HG03097 (cell line): ENCODE results near the gene MON2.
A peak's percentile ranks its signal among the peaks of the same experiment; 100 is the strongest.
"Not testable (repeated sequence)": the region's sequence is repeated elsewhere in the genome, so short reads cannot be mapped to it uniquely, and the experiment has no call there.

Experiments used
- ATAC-seq: cut with Tn5 transposase; IDR thresholded peaks from one replicate; pipeline ENCODE4 v1.9.1; 2021; ENCODE audit not compliant: unreplicated experiment, low FRiP score

MON2 gene

GRCh38 chr12:62466594-62467491 is at the start of gene MON2:
Gene MON2, plus strand, starts transcription at chr12:62466826. Its CDS starts 382 bp downstream, at chr12:62467208.
- ATAC-seq, result peak; percentile 98

- ATAC-seq, result no peak
These were observed 40.5 kb upstream of the MON2 start for GRCh38 chr12:62426089-62426488.

DNA sequence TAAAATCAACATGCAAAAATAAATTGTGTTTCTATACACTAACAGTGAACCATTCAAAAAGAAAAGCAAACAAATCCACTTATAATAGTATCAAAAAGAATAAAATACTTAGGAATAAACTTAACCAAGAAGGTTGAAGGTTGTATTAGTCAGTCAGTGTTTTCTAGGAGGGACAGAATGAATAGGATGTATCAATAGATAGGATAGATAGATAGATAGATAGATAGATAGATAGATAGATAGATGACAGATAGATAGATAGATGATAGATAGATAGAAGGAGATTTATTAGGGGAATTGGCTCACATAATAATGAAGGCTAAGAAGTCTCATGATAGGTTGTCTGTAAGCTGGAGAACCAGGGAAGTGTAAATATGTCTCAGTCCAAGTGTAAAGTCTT is 37.2 kb upstream of the MON2 start:
- no peak for ATAC-seq

DNA sequence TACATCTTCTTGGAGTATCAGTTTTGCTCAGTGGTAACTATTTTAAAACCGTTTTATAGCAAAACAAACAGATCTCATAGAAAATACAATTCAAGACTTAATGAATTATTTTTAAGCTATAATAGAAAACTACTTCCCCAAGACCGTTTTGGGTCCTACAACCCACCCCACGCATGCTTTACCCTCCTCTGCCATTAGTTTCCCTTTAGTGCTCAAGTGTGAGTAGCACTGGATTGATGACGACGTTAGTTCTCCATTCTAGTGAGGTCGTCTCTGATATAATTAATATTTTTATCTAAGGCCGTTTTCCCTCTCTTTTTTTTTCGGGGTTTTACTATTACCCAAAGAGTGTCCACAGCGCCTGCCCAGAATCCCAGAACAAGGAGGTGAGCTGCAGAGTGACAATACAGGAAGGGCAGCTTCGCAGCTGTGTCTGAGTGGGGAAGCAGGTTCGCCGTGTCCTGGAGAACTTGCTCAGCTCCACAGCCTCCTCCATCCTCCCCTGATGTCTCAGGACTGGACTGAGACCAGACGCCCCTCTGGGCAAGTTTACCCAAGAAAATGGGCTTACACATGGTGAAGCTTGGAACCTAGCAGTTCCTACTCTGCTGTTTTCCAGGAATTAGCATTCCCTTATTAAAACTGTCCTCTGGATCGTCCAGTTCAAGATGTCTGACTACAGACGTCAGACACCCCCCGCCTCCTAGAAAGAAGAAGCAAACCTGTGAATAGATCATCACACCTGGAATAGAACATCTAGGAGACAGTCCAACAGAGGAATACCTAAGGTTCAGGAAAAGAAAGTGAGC is 31.9 kb upstream of the MON2 start:
- no peak for ATAC-seq

DNA sequence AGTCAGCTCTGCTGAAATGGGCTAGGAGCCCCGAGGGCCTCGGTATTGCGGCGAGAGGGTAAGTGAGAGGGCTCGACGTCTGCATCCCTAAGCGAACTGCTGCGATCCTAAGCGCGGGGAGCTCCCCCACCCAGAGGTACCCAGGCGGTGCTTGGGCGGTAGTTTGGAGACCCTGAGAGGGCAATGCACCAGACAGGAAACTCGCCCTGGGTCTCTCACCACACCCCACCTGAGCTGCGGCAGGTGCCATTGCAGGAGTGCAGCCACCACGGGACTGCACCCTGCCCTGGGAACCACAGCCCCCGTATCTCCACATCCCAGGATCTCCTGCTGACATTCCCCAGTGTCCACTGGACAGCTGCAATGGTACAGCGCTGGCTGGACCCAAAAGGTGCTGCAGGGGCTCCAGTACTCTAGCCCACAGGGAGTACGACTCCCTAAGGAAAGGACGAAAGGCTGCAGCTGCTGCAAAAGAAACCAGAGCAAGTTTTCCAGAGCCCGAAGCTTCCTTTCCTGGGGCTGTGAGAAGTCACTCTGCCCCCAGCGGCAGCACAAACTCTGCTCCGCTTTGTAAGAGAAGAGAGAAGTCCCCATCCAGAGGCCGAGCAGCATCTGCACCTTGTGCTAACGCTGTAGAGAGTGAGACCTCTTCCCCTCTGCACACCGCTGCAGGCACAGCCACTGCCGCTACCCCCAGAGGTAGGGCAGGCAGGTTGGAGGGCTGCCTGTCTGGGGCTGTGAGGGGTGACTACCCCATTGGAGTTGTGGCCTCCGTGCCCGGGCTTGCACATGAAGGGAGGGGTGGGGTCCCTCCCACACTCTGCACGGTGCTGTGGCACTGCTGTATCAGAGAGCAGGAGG is 31.1 kb upstream of the MON2 start:
- ATAC-seq, result peak; percentile 70

GRCh38 chr12:62436164-62436503 is 30.5 kb upstream of the MON2 start:
- ATAC-seq, result no peak

DNA sequence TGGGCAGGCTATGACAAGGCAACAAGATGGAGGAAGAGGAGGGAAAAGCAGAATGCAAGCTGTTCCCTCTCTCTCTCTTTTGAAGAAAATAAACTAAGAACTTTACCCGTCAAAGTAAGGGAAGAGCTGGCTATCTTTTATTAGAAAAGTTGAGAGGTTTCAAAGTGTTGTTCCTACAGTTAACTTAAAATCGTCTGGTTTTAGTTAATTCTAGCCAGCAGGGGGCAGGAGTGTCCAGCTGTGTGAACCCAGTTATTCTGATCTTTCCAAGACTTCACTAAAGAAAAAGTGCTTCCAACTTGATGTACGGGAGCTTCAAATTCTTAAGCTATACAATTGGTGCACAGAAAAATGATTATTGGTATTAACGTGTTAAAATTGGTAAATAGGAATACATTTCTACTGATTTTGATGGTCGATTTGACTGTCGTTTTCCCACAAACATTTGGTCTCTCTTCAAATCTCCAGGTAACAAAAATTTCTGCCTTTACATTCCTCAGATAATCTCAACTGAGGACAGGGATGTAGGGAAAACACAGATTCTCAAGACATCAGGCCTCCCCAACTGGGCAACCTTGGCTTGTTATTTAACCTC is 28.4 kb upstream of the MON2 start:
- no peak for ATAC-seq

- ATAC-seq, result no peak
These were observed 19.7 kb upstream of the MON2 start for GRCh38 chr12:62446754-62447452.

DNA sequence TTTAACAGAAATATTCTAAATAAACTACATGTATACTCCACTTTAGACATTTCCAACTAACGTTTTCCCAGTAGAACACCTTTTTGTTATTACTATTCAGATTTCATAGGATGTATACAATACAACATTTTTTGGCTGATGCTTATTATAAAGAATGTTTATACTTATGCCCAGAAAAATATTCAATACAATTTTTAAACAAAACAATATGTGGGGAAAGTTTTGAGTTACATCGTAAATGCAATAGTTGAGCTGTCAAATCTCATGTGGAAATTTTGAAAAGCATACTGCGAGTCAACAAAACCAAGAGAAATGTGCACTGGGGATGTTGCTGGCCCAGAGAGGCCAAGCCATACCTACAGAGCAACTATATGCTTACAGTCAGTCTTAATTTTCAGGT is 18.2 kb upstream of the MON2 start:
- no peak for ATAC-seq

DNA sequence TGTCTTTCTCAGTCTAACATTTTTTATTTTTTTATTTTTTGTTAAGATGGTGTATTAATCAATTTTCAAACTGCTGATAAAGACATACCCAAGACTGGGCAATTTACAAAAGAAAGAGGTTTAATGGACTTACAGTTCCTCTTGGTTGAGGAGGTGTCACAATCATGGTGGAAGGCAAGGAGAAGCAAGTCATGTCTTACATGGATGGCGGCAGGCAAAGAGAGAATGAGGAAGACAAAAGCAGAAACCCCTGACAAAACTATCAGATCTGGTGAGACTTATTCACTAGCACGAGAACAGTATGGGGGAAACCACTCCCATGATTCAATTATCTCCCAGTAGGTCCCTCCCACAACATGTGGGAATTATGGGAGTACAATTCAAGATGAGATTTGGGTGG is 11.2 kb upstream of the MON2 start:
- ATAC-seq, result not testable (repeated sequence)

DNA sequence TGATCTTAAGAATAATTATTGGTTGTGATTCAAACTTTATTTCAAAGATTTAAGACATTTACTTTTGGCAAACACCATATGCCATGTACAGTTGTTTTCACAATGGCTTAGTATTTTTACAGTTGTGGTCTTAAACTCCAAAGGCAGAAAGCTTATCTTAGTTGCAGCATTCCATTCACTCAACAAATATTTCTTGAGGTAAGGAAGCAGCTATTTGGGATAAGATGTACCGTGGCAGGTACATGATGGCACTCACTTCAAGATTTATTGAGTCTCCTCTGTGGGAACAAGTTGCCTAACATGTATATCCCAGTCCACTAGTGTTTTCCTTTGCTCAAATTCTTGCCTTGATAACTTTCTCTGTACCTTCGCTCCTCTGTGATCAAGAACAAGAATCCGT is 8.0 kb upstream of the MON2 start:
- ATAC-seq, result no peak

GRCh38 chr12:62459976-62460375 is 6.7 kb upstream of the MON2 start:
- no peak for ATAC-seq

GRCh38 chr12:62461171-62461837 is 5.3 kb upstream of the MON2 start:
- ATAC-seq, result not testable (repeated sequence)

DNA sequence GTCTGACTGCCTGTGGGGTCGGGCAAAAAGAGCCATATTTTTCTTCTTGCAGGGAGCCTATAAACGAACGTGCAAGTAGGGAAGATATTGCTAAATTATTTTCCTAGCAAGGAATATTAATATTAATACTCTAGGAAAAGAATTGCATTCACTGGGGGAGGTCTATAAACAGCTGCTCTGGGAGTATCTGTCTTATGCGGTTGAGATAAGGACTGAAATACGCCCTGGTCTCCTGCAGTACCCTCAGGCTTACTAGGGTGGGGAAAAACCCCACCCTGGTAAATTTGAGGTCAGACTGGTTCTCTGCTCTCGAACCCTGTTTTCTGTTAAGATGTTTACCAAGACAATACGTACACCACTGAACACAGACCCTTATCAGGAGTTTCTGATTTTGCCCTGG is 3.4 kb upstream of the MON2 start:
- not testable (repeated sequence) for ATAC-seq

- ATAC-seq, result peak; percentile 25
These were observed 520 bp upstream of the MON2 start for GRCh38 chr12:62466018-62466593.

DNA sequence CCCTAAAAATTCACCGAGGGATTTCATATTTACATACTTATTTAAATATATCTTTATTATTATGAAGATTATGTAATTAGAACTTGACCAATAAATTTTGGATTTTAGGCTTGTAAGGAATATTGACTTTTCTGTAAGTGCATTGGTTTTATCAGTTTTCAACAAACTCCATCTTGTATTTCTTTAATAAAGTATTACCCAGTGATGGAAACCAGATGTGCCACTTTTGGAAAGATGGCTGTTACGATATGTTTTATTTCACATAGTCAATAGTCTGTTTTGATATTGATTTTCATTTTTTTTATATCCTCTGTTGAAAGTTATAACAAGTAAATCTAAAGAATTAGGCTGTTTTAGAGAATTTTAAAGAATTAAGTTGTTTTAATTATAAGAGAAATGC is 1.8 kb downstream of the MON2 start:
- no peak for ATAC-seq

GRCh38 chr12:62468935-62469334 is 2.3 kb downstream of the MON2 start:
- no peak for ATAC-seq

GRCh38 chr12:62469704-62470103 is 3.1 kb downstream of the MON2 start:
- ATAC-seq, result no peak

- ATAC-seq, result no peak
These were observed 5.1 kb downstream of the MON2 start for GRCh38 chr12:62471734-62472133.
